Measurements from ENCODE around the gene PRRG2. TPM values are rescaled to one million over a fixed set of nuclear protein-coding genes. Genes with fewer than 3 reads are reported as not detected.

PRRG2 gene
- total and polyA plus RNA-seq, 4 donors: 0.49 to 4.1 (median 1.2) TPM; not detected in 1

DNA sequence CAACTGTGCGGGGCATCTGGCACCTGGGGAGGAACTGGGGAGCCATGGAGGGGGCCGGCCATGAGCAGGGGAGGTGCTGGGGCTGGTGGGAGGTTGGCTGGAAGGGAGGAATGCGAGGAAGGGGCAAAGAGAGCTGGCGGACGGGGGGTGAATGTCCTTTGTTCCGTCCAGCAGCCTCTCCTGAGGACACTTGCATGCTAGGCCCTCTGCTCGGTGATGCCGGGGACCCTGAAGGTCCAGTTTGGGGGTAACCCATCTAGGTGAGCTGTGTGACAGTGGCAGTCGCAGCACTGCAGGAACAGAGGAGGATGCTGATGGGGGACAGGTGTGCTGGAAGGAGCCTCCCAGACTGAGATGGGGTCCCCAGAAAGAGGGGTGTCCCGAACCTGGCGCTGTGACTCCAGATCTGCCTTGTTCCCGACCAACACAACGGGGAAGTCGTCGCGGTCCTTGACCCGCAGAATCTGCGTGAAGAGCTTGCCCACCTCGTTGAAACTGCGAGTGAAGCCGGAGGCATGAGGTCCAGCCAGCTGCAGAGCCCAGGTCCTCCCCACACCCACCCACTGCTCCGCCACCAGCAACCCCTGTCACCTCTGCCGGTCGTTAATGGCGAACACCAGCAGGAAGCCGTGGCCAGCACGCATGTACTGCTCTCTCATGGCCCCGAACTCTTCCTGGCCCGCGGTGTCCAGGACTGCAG lies 55.3 kb downstream of the PRRG2 start:
- Histone ChIP-seq H3K36me3 (ENCODE audit: control insufficient read depth in 1 of 2, insufficient read depth in 2 of 2, low read length in 1 of 2) (peaks cover 0 to 3% of the 10 kb centered on the region in 2 donors), H3K4me1 (ENCODE audit: control insufficient read depth in 1 of 2, insufficient read depth in 2 of 2, low read length in 2 of 2) (no peaks in the 10 kb centered on the region), H3K27me3 (ENCODE audit: control insufficient read depth in 1 of 2, insufficient read depth in 2 of 2, low read length in 1 of 2) (no peaks in the 10 kb centered on the region), H3K9me3 (ENCODE audit: control insufficient read depth, low read length) (no peaks in the 10 kb centered on the region), H3K4me3 (ENCODE audit: low read length in 2 of 2) (no peak overlapping the region), H3K27ac (ENCODE audit: low read depth in 1 of 2, low read length in 2 of 2) (no peak overlapping the region)
- intact Hi-C loops (cut with DNase I): no loop called here
- 79 to 80% methylated on average over 30 of the region's 30 CpGs for WGBS, 2 donors
- ATAC-seq (ENCODE audit: low FRiP score) (no peak), DNase-seq (no peak)

DNA sequence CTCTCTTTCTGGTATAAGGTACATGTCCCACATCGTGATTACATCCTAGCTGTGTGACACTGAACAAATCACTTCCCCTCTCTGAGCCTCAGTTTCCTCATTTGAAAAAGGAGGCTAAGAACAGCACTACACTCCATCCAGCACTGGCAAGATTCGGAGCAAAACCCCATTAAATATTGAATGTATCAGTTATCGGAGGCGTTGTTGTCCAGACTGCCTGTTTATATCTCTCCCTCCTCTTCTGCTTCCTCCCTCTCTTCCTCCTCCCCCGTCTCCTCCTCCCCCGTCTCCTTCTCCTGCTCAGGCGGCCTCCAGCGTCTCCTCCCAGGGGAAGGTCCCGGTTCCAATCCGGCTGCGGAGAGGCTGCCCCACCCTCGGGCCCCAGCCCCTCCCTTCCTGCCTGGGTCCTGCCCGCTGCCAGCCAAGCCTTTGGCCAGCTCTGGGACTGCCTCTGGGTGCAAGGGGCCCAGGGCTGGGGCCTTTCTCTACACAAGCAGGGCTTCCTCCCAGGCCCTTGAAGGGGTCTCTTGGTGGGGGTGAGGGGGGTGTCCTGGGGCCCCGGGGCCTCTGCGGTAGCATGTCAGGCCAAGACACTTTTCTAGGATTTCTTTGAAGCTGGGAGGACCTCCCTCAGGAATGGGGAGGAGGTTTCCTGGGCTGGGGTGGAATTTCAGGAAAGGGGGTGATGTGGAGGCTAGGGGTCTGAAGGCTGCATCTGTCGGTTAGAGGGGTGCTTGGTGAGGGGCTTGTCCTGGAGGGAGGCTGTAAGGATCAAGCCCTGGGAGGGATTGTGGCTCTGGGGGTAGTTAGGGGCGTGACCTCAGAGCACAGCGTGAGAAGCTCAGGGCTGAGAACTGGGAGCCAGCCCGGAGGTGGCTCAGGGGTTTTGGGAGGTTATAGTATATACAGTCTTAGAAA lies 57.0 kb downstream of the PRRG2 start:
- DNase-seq (peak; percentile 93 to 96), ATAC-seq (ENCODE audit: low FRiP score) (peak; percentile 4)
- Histone ChIP-seq H3K4me1 (ENCODE audit: control insufficient read depth in 1 of 2, insufficient read depth in 2 of 2, low read length in 2 of 2) (no peaks in the 10 kb centered on the region), H3K27me3 (ENCODE audit: control insufficient read depth in 1 of 2, insufficient read depth in 2 of 2, low read length in 1 of 2) (no peaks in the 10 kb centered on the region), H3K36me3 (ENCODE audit: control insufficient read depth in 1 of 2, insufficient read depth in 2 of 2, low read length in 1 of 2) (peaks cover 0 to 3% of the 10 kb centered on the region in 2 donors), H3K4me3 (ENCODE audit: low read length in 2 of 2) (peak overlapping the region; percentile 37 to 71), H3K27ac (ENCODE audit: low read depth in 1 of 2, low read length in 2 of 2) (peak overlapping the region; percentile 22 to 59), H3K9me3 (ENCODE audit: control insufficient read depth, low read length) (no peaks in the 10 kb centered on the region)
- WGBS, 2 donors: 1 to 4% methylated on average over 14 to 19 of the region's 19 CpGs
- intact Hi-C loops (cut with DNase I): loop anchor here (1.0 to 2.0 kb wide), 3 partner anchors 27 to 45 kb away; partner anchors contain the start of genes BCL2L12 (in 1 of the 2) and IRF3 (in 1 of the 2)

DNA sequence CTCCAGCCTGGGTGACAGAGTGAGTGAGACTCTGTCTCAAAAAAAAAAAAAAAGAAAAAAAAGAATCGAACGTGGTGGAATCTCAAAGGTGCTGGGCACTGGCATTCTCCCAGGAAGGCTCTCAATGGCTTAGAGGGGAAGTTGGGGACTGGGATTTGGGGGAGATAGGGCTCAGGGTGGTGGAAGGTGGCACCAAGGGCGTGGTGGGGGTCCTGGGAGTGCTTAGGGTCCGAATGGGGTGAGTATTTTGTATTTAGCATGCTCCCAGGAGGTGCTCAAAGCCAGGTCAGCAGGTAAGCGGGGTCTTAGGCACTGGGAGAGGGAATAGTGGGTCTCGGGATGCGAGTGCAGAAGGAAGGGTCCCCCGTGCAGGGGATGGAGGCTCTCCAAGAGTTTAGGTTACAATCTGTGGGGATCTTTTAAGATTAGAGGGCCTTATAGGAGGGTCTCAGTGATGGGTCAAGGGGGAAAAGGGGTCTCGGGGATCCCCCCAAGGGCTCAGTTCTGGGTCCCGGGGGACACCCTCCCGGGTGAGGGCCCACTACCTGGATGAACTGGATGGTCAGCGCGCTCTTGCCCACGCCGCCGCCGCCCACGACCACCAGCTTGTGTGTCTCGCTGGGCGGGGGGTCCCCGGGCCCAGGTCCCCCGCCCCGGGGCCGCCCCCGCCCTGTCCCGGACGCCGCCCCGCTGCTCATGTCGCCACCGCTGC lies 58.4 kb downstream of the PRRG2 start:
- no peak for DNase-seq
- Histone ChIP-seq H3K36me3 (ENCODE audit: control insufficient read depth in 1 of 2, insufficient read depth in 2 of 2, low read length in 1 of 2) (peaks cover 0 to 3% of the 10 kb centered on the region in 2 donors), H3K9me3 (ENCODE audit: control insufficient read depth, low read length) (no peaks in the 10 kb centered on the region), H3K27ac (ENCODE audit: low read depth in 1 of 2, low read length in 2 of 2) (peak overlapping the region; percentile 77 to 84), H3K27me3 (ENCODE audit: control insufficient read depth in 1 of 2, insufficient read depth in 2 of 2, low read length in 1 of 2) (no peaks in the 10 kb centered on the region), H3K4me3 (ENCODE audit: low read length in 2 of 2) (peak overlapping the region; percentile 69 to 71), H3K4me1 (ENCODE audit: control insufficient read depth in 1 of 2, insufficient read depth in 2 of 2, low read length in 2 of 2) (no peaks in the 10 kb centered on the region)
- 0 to 1% methylated on average over 27 to 31 of the region's 31 CpGs for WGBS, 2 donors
- ATAC-seq (ENCODE audit: low FRiP score): no peak
- intact Hi-C loops (cut with DNase I): loop anchor here (2.0 kb wide), 2 partner anchors 43 to 47 kb away; no protein-coding TSS in a partner anchor

DNA sequence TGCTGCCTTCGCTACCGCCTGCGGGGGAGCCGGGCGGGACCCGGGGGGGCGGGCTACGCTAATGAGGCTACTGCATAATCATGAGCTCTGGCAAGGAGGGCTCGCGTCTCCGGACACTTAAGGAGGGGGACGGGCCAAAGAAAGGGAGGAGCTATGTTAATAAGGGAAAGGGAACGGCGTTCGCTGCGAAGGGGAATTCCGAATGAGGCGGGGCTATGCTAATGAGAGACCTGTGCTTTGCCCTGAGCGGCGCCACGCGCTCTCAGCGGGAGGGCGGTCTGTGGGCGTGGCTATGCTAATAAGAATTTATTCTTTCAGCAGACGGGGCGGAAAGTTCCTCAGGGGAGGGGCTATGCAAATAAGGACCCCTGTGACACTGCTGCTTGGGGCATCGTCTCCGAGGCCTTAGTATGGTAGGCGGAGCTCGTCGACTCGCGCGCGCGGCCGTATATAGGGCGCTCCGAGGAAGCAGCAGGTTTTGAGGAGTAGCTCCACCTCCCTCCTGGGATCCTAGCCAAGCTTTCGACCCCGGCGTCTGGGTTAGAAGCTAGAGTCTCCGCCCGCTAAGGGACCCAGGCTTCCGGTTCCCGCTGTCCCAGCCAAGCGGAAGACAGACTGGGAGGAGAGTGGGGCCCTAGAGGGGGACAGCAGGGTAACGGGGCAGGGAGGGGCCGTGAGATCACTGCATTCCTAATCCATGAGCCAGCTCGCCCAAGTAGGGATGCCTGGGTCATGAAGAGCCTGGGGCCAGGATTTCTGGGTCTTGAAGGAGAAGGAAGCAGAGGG lies 59.2 kb downstream of the PRRG2 start, which contains the start of gene RRAS:
RRAS (minus strand) TSS at position 31 of the 786 bp plus-strand sequence. CDS start 45 bp downstream, outside the sequence.
- H3K27me3 ChIP-seq (ENCODE audit: control insufficient read depth in 1 of 2, insufficient read depth in 2 of 2, low read length in 1 of 2): no peaks in the 10 kb centered on the region
- peak within 1 kb of the TSS; percentile 69 to 71 for H3K4me3 ChIP-seq (ENCODE audit: low read length in 2 of 2)
- H3K36me3 ChIP-seq (ENCODE audit: control insufficient read depth in 1 of 2, insufficient read depth in 2 of 2, low read length in 1 of 2): no peaks in the 10 kb centered on the region
- ATAC-seq (ENCODE audit: low FRiP score): peak; percentile 90
- H3K4me1 ChIP-seq (ENCODE audit: control insufficient read depth in 1 of 2, insufficient read depth in 2 of 2, low read length in 2 of 2): no peaks in the 10 kb centered on the region
- DNase-seq: peak; percentile 99 to 100
- H3K9me3 ChIP-seq (ENCODE audit: control insufficient read depth, low read length): no peaks in the 10 kb centered on the region
- intact Hi-C loops (cut with DNase I): no loop called here
- peak within 1 kb of the TSS; percentile 96 to 100 for H3K27ac ChIP-seq (ENCODE audit: low read depth in 1 of 2, low read length in 2 of 2)
- 0% methylated on average over 50 to 51 of the region's 51 CpGs for WGBS, 2 donors

Other genes starting within 250 kb of the PRRG2 start
- gene CD37, start 245.9 kb upstream of the PRRG2 start, total RNA-seq: 10 to 100 TPM; 18.3 to 40.1 TPM
- gene CD37, start 245.9 kb upstream of the PRRG2 start, polyA plus RNA-seq: 10 to 100 TPM in 1 of 2 donors, 1 to 10 TPM in 1; 5.2 to 10.8 TPM
- 10 to 100 TPM; 41.3 to 48.8 TPM for gene TEAD2, start 218.9 kb upstream of the PRRG2 start, total RNA-seq
- 10 to 100 TPM; 17.7 to 43.3 TPM for gene TEAD2, start 218.9 kb upstream of the PRRG2 start, polyA plus RNA-seq
- gene DKKL1, start 217.4 kb upstream of the PRRG2 start, total RNA-seq: under 1 TPM in 1 of 2 donors, not detected in 1; 0.69 TPM
- not detected for gene DKKL1, start 217.4 kb upstream of the PRRG2 start, polyA plus RNA-seq
- not detected for gene KASH5, start 193.1 kb upstream of the PRRG2 start, total RNA-seq
- gene KASH5, start 193.1 kb upstream of the PRRG2 start, polyA plus RNA-seq: not detected
- gene PTH2, start 157.9 kb upstream of the PRRG2 start, total RNA-seq: not detected
- gene PTH2, start 157.9 kb upstream of the PRRG2 start, polyA plus RNA-seq: not detected
- not detected for gene GFY, start 155.9 kb upstream of the PRRG2 start, total RNA-seq
- gene GFY, start 155.9 kb upstream of the PRRG2 start, polyA plus RNA-seq: not detected
- gene SLC17A7, start 139.8 kb upstream of the PRRG2 start, total RNA-seq: 1 to 10 TPM; 1.0 to 4.7 TPM
- under 1 TPM; 0.15 to 0.50 TPM for gene SLC17A7, start 139.8 kb upstream of the PRRG2 start, polyA plus RNA-seq
- 10 to 100 TPM; 45.0 to 74.7 TPM for gene PIH1D1, start 129.5 kb upstream of the PRRG2 start, total RNA-seq
- gene PIH1D1, start 129.5 kb upstream of the PRRG2 start, polyA plus RNA-seq: 100 to 1,000 TPM in 1 of 2 donors, 10 to 100 TPM in 1; 53.7 to 124 TPM
- gene ALDH16A1, start 128.1 kb upstream of the PRRG2 start, total RNA-seq: 10 to 100 TPM; 17.1 to 23.7 TPM
- gene ALDH16A1, start 128.1 kb upstream of the PRRG2 start, polyA plus RNA-seq: 10 to 100 TPM in 1 of 2 donors, 1 to 10 TPM in 1; 4.8 to 62.4 TPM
- 10 to 100 TPM in 1 of 2 donors, 1 to 10 TPM in 1; 6.3 to 17.6 TPM for gene FLT3LG, start 107.1 kb upstream of the PRRG2 start, total RNA-seq
- 10 to 100 TPM; 15.9 to 36.0 TPM for gene FLT3LG, start 107.1 kb upstream of the PRRG2 start, polyA plus RNA-seq
- 1,000 to 10,000 TPM; 1,716 to 1,917 TPM for gene RPL13A, start 93.7 kb upstream of the PRRG2 start, total RNA-seq
- 1,000 to 10,000 TPM; 3,431 to 4,797 TPM for gene RPL13A, start 93.7 kb upstream of the PRRG2 start, polyA plus RNA-seq
- 1,000 to 10,000 TPM; 1,366 to 1,509 TPM for gene RPS11, start 84.9 kb upstream of the PRRG2 start, total RNA-seq
- gene RPS11, start 84.9 kb upstream of the PRRG2 start, polyA plus RNA-seq: 1,000 to 10,000 TPM; 4,943 to 7,722 TPM
- 100 to 1,000 TPM; 204 to 287 TPM for gene FCGRT, start 68.7 kb upstream of the PRRG2 start, total RNA-seq
- 100 to 1,000 TPM; 146 to 162 TPM for gene FCGRT, start 68.7 kb upstream of the PRRG2 start, polyA plus RNA-seq
- gene RCN3, start 53.3 kb upstream of the PRRG2 start, total RNA-seq: 10 to 100 TPM; 82.6 to 90.2 TPM
- 100 to 1,000 TPM in 1 of 2 donors, 10 to 100 TPM in 1; 50.5 to 165 TPM for gene RCN3, start 53.3 kb upstream of the PRRG2 start, polyA plus RNA-seq
- gene NOSIP, start 760 bp upstream of the PRRG2 start, total RNA-seq: 10 to 100 TPM; 38.8 to 40.5 TPM
- 100 to 1,000 TPM in 1 of 2 donors, 10 to 100 TPM in 1; 52.5 to 135 TPM for gene NOSIP, start 760 bp upstream of the PRRG2 start, polyA plus RNA-seq
- gene PRR12, start 9.9 kb downstream of the PRRG2 start, total RNA-seq: 10 to 100 TPM; 20.2 to 31.3 TPM
- gene PRR12, start 9.9 kb downstream of the PRRG2 start, polyA plus RNA-seq: 10 to 100 TPM in 1 of 2 donors, 1 to 10 TPM in 1; 2.6 to 10.1 TPM
- 100 to 1,000 TPM; 139 to 167 TPM for gene RRAS, start 58.8 kb downstream of the PRRG2 start, total RNA-seq
- 100 to 1,000 TPM; 320 to 407 TPM for gene RRAS, start 58.8 kb downstream of the PRRG2 start, polyA plus RNA-seq
- gene SCAF1, start 60.9 kb downstream of the PRRG2 start, total RNA-seq: 10 to 100 TPM; 53.0 to 54.5 TPM
- gene SCAF1, start 60.9 kb downstream of the PRRG2 start, polyA plus RNA-seq: 10 to 100 TPM; 10.1 to 19.0 TPM
- 10 to 100 TPM; 53.7 to 82.7 TPM for gene IRF3, start 84.5 kb downstream of the PRRG2 start, total RNA-seq
- 100 to 1,000 TPM in 1 of 2 donors, 10 to 100 TPM in 1; 37.8 to 278 TPM for gene IRF3, start 84.5 kb downstream of the PRRG2 start, polyA plus RNA-seq
- gene BCL2L12, start 84.6 kb downstream of the PRRG2 start, total RNA-seq: 10 to 100 TPM in 1 of 2 donors, 1 to 10 TPM in 1; 9.9 to 14.0 TPM
- 10 to 100 TPM in 1 of 2 donors, 1 to 10 TPM in 1; 5.8 to 16.4 TPM for gene BCL2L12, start 84.6 kb downstream of the PRRG2 start, polyA plus RNA-seq
- gene PRMT1, start 96.0 kb downstream of the PRRG2 start, total RNA-seq: 10 to 100 TPM; 76.5 to 88.3 TPM
- gene PRMT1, start 96.0 kb downstream of the PRRG2 start, polyA plus RNA-seq: 100 to 1,000 TPM in 1 of 2 donors, 10 to 100 TPM in 1; 68.5 to 110 TPM
- 1 to 10 TPM in 1 of 2 donors, under 1 TPM in 1; 0.94 to 4.8 TPM for gene ADM5, start 108.3 kb downstream of the PRRG2 start, total RNA-seq
- under 1 TPM; 0.13 to 0.63 TPM for gene ADM5, start 108.3 kb downstream of the PRRG2 start, polyA plus RNA-seq
- 10 to 100 TPM in 1 of 2 donors, 1 to 10 TPM in 1; 6.5 to 24.4 TPM for gene CPT1C, start 109.8 kb downstream of the PRRG2 start, total RNA-seq
- gene CPT1C, start 109.8 kb downstream of the PRRG2 start, polyA plus RNA-seq: 1 to 10 TPM; 1.9 to 5.7 TPM
- gene TSKS, start 182.0 kb downstream of the PRRG2 start, total RNA-seq: 1 to 10 TPM in 1 of 2 donors, under 1 TPM in 1; 0.42 to 2.6 TPM
- gene TSKS, start 182.0 kb downstream of the PRRG2 start, polyA plus RNA-seq: under 1 TPM in 1 of 2 donors, not detected in 1; 0.38 TPM
- 10 to 100 TPM; 71.3 to 77.5 TPM for gene AP2A1, start 185.7 kb downstream of the PRRG2 start, total RNA-seq
- gene AP2A1, start 185.7 kb downstream of the PRRG2 start, polyA plus RNA-seq: 10 to 100 TPM; 19.9 to 63.1 TPM
- gene FUZ, start 232.0 kb downstream of the PRRG2 start, total RNA-seq: 10 to 100 TPM in 1 of 2 donors, 1 to 10 TPM in 1; 9.3 to 18.1 TPM
- gene FUZ, start 232.0 kb downstream of the PRRG2 start, polyA plus RNA-seq: 10 to 100 TPM; 11.5 to 27.8 TPM
- 10 to 100 TPM; 27.2 to 40.3 TPM for gene MED25, start 237.0 kb downstream of the PRRG2 start, total RNA-seq
- gene MED25, start 237.0 kb downstream of the PRRG2 start, polyA plus RNA-seq: 10 to 100 TPM; 18.3 to 52.8 TPM